HFF-Myc (cell line): ENCODE measurements around the gene ADAMTS5.

Source experiments
- DNase-seq: peaks from one replicate; pipeline ENCODE4 v3.0.0-alpha.2; 2011; ENCODE audit warnings: low read depth; ENCODE audit errors: extremely low read depth
- H3K4me3 ChIP-seq: replicated peaks from 2 replicates; pipeline ENCODE4 v1.5.1; 2011; ENCODE audit warnings: low read depth, mild to moderate bottlenecking, control low read depth, low read length
- CTCF ChIP-seq: IDR thresholded peaks from 2 replicates; pipeline ENCODE4 v1.5.1; 2012; ENCODE audit warnings: mild to moderate bottlenecking, low read depth, low read length, control low read depth; ENCODE audit errors: missing control alignments

The ADAMTS5 gene

DNA sequence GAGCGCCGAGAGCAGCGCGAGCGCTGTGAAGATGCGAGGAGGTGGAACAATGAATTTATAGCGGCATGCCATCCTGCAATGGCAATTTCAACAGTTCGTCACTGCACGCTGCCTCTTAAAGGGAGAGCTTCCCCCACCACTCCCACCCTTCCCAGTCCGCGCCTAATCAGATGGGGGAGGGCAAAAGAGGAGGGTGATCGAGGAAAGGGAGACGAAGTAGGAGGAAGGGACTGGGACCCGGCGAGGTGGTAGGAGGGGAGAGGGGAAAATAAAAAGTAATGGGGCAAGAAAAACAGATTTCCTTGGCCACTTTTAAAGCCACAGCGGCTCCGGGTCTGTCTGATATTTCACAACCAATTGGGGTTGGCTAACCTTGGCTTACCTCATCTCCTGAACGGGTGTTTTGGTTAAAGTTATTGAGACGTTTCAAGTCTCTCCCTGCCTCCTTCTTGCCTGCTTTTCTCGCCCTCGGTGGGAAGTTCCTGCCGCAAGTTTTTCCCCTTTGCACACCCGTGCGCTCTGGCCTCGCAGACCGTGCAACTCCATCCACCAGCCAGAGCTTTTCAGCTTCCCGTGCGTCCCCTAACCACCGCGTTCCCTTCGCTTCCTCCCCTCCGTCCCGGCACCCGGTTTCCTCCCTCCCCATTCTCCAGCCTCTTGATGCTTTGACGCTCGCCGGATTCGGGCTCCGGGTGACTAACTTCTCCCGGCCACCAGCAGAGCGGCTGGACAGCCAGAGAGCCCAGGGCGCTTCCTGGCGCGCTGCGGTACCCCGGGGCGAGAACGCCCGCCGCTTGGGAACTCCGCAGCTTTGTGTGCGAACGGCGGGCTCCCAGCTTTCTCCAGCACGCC is at the start of gene ADAMTS5:
ADAMTS5 (minus strand) TSS at position 27 of the 852 bp plus-strand sequence. CDS start 697 bp downstream, outside the sequence.
- no peak for DNase-seq
- TF ChIP-seq CTCF, result no peak
- H3K4me3 ChIP-seq, result peak within 1 kb of the TSS; percentile 55

DNA sequence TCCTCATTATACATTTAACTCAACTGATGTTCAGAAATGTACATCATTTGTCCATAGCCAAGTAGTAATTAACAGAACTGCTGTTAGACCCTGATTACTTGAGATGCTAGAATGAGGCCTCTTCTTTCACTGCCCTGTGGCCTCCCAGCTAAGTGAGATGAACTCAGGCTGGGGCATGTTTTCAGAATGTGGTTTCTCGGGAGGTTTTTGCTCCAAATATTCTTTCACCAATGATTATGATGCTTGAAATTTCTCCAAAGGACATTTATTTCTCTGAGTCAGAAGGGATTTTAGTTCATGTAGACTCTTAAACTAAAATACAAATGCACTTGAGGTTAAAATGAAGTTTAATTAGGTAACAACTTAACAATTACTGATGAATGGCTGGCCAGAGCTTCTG is 34.6 kb upstream of the ADAMTS5 start:
- no peak overlapping the region for H3K4me3 ChIP-seq
- no peak for DNase-seq
- no peak for TF ChIP-seq CTCF

- no peak for DNase-seq
- H3K4me3 ChIP-seq, result no peak overlapping the region
- no peak for TF ChIP-seq CTCF
Measured at GRCh38 chr21:26983576-26983975, 16.7 kb upstream of the ADAMTS5 start.

GRCh38 chr21:26982767-26983166 is 15.9 kb upstream of the ADAMTS5 start:
- TF ChIP-seq CTCF, result no peak
- no peak overlapping the region for H3K4me3 ChIP-seq
- no peak for DNase-seq

DNA sequence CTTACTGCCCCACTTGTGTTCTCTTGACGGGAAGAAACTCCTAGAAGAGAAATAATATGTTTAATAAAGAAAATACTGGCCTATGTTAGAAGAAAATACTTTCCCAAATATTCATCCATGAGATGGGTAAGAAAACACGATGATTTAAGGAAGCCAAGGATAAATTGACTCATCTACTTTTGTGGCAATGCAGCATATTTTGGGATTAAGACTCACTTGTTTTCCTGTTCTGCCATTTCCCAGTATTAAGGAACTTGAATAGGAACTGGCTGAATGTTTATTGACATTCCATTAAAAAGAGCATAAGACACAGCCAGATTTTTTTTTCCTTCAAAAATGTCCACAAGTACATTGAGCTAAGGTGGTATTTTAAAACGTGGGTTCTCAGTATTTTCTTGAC is 10.9 kb upstream of the ADAMTS5 start:
- no peak for TF ChIP-seq CTCF
- no peak for DNase-seq
- no peak overlapping the region for H3K4me3 ChIP-seq

DNA sequence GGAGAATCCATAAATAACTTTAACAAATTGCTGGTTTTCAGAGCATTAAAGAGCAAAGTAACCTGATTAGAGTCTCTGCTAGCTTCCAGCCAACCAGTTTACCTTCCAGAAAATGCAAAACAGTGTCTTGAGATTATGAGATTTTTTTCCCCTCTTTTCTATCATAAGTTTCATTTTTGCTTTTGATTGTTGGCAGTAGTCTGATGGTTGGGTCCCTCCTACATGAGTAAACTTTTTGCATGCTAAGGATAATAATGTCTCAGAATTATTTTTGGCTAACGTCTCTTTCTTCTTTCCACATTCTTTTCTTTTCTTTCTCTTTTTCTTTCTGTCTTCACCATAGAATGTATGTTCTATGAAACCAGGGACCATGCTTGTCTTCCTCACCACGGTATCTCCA is 6.3 kb upstream of the ADAMTS5 start:
- no peak for TF ChIP-seq CTCF
- no peak for DNase-seq
- no peak overlapping the region for H3K4me3 ChIP-seq
